ENCODE results near the gene B3GALNT2. TPM values are rescaled to one million over a fixed set of nuclear protein-coding genes. Genes with fewer than 3 reads are reported as not detected.
"Not testable (repeated sequence)": the region's sequence is repeated elsewhere in the genome, so short reads cannot be mapped to it uniquely, and the experiment has no call there.

B3GALNT2 gene
- 10 to 100 TPM in 1 of 2 donors, 1 to 10 TPM in 1; 9.4 to 18.1 TPM for total RNA-seq

DNA sequence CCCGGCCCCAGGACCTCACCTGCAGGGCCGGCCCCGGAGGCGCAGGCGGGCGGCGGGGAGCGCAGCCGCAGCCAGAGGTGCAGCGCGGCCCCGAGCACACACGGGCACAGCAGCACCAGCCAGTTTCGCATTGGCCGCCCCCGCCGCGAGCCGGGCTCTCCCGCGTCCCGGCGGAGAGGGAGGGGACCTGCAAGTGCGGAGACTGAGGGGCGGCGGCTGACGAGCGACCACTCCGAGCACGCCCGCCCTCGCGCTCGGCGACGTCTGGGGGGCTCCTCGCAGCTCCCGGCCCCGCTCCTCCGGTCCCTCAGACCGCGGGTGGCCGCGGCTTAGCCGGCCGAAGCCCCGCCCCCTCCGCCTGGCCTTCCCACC is at the start of gene B3GALNT2:
Gene B3GALNT2 (minus strand): TSS at position 331 of the 372 bp plus-strand sequence. CDS start 200 bp downstream, at position 131.
- peak; percentile 69 for ATAC-seq (replicated peaks)
- Mint-ChIP-seq H3K27ac (peak within 1 kb of the TSS; percentile 96), H3K9me3 (no peaks in the 10 kb centered on the region), H3K4me1 (peaks cover 25% of the 10 kb centered on the region), H3K4me3 (peak within 1 kb of the TSS; percentile 97), H3K27me3 (no peaks in the 10 kb centered on the region), H3K36me3 (ENCODE audit: low read depth) (peaks cover 14% of the 10 kb centered on the region)

DNA sequence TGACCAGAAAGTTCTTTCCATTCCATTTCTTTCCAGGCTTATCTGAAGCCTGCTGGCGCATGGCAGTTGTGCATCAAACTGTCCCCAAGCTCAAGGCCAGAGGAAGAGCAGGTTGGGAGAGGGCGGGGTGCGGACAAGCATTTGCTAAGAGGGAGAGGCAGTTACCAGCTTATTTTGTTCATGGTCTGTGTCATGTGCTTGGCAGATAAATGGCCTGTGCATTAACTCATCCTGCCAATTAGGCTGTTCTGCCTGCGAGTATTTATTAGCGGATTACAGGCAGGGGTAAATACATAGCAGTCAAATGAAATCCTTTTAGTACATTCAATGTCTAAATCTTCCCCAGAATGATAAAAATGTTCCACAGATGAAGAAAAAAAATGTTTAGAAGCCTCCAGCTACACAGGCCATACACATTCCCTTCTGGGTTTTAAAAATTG is 48.9 kb upstream of the B3GALNT2 start:
- no peaks in the 10 kb centered on the region for H3K4me1 Mint-ChIP-seq
- H3K9me3 Mint-ChIP-seq: no peaks in the 10 kb centered on the region
- H3K36me3 Mint-ChIP-seq (ENCODE audit: low read depth): no peaks in the 10 kb centered on the region
- H3K27me3 Mint-ChIP-seq: no peaks in the 10 kb centered on the region
- ATAC-seq (replicated peaks): no peak
- no peak overlapping the region for H3K4me3 Mint-ChIP-seq
- no peak overlapping the region for H3K27ac Mint-ChIP-seq

DNA sequence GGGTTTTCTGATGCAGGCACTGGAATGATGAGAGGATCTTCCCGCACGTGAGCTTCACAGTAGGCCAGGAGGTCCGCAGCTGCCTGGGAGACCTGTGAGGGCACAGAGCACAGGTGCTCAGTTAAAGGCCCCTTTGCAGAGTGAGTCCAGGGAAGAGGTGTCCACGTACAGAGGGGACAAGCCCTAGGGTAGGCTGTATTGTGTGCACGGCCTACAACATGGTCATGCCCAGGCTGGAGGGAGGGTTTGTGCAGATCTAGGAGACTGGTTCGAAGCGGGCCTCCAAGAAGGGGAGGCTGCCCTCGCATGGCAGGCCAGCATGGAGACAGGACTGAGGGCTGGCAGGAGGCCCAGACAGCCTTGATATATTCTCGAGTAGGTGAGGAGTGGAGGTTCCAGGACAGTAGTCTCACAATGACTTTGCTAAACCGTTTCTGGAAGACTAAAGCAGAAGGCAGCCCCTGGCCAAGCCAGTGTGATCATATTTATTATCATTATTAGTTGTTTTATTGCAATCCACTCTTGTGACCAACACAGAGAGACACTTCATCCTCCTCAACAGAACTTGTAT is 48.0 kb upstream of the B3GALNT2 start:
- H3K9me3 Mint-ChIP-seq: no peaks in the 10 kb centered on the region
- ATAC-seq (replicated peaks): no peak
- no peak overlapping the region for H3K27ac Mint-ChIP-seq
- H3K4me1 Mint-ChIP-seq: no peaks in the 10 kb centered on the region
- no peak overlapping the region for H3K4me3 Mint-ChIP-seq
- H3K27me3 Mint-ChIP-seq: peaks cover 3% of the 10 kb centered on the region
- no peaks in the 10 kb centered on the region for H3K36me3 Mint-ChIP-seq (ENCODE audit: low read depth)

DNA sequence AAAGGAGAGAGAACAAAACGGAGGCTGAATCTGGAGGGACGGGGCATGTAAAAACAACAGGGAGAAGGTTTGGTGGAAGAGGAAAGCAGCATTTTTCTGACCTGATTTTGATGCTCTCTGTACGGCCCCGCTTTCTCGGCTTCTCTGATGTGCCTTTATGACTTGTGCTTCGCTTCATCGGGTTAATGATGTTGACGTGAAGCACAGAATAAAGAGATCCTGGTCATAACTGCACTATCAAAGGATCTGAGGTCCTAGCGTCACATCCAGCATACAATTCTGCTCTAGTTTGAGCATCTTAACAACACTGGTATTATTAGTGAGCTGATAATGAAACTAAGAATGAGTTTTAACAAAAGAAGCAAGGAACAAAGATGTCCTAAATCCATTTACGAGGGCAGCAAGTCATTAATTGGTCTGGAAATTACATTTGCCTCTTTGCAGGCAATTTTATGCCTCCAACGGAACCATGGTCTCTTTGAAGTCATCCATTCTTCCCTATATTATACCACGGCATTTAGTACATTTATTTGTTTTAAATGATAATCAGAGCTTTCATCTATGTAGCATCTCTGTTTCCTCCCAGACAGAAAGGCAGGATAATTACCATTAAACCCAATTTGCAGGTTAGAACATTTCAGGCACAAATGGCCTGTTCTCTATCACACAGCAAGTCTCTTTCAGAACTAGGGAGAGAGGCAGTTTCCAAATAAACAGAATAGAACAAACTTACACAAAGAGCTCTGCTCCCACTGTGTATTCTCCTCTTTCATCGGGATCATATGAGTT is 45.3 kb upstream of the B3GALNT2 start:
- ATAC-seq (replicated peaks): no peak

DNA sequence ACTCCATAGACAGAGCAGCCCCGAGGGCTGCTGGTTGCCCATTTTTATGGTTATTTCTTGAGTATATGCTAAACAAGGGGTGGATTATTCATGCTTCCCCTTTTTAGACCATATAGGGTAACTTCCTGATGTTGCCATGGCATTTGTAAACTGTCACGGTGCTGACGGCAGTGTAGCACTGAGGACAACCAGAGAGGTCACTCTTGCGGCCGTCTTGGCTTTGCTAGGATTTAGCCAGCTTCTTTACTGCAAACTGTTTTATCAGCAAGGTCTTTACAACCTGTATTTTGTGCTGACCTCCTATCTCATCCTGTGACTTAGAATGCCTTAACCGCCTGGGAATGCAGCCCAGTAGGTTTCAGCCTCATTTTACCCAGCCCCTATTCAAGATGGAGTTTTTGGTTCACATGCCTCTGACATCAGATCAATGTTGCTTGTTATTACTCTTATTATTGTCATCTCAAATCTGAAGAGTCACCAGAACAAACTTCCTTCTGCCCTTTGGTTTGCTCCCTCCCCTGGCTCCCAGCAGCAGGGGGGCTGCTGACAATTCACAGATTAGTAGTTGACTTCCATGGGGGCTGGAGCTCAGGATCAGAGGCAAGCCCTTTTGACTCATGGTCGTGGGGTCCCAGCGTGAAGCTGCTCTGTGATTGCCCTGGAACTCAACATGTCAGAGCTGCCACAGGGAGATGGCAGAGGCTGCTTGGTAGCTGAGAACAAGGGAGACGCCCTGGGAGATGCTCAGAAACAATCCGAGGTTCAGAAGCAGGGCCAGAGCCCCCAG is 42.3 kb upstream of the B3GALNT2 start:
- H3K36me3 Mint-ChIP-seq (ENCODE audit: low read depth); ATAC-seq (replicated peaks); H3K9me3 Mint-ChIP-seq; H3K4me3 Mint-ChIP-seq; H3K27ac Mint-ChIP-seq; H3K4me1 Mint-ChIP-seq: not testable (repeated sequence)
- H3K27me3 Mint-ChIP-seq: peaks cover 11% of the 10 kb centered on the region

More for the DNA sequence above, 45.3 kb upstream of the B3GALNT2 start:
- Mint-ChIP-seq H3K4me1 (no peaks in the 10 kb centered on the region), H3K9me3 (no peaks in the 10 kb centered on the region), H3K27me3 (peaks cover 11% of the 10 kb centered on the region), H3K36me3 (ENCODE audit: low read depth) (no peaks in the 10 kb centered on the region), H3K4me3 (no peak overlapping the region), H3K27ac (no peak overlapping the region)

DNA sequence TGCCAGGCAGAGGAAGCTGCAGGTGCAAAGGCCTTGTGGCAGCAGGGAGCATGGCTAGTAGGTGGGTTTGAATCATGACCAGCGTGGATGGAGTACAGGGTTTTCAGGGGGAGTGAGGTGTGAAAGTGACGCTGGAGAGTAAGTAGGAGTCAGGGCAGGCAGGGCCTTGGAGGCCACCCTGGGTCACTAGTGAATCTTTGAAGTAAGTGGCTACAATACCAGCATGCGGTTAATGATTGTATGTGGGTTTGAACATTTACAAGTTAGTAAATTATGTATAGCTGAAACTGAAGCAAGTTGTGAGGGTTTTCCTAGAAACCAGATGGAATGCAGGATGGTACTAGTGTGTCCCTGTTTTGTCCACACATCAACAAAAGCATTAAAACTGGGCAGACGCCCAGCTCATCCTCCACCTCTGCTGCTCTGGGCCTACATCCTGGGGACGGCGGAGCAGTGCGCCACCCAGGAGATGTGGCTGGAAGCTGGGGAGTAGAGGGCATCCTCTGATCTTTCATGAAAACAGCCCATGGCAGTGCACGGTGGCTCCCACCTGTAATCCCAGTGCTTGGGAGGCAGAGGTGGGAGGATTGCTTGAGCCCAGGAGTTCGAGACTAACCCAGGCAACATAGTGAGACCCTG is 41.2 kb upstream of the B3GALNT2 start:
- Mint-ChIP-seq H3K36me3 (ENCODE audit: low read depth) (no peaks in the 10 kb centered on the region), H3K4me1 (no peaks in the 10 kb centered on the region), H3K27ac (no peak overlapping the region), H3K9me3 (no peaks in the 10 kb centered on the region), H3K4me3 (no peak overlapping the region), H3K27me3 (peaks cover 11% of the 10 kb centered on the region)
- no peak for ATAC-seq (replicated peaks)

DNA sequence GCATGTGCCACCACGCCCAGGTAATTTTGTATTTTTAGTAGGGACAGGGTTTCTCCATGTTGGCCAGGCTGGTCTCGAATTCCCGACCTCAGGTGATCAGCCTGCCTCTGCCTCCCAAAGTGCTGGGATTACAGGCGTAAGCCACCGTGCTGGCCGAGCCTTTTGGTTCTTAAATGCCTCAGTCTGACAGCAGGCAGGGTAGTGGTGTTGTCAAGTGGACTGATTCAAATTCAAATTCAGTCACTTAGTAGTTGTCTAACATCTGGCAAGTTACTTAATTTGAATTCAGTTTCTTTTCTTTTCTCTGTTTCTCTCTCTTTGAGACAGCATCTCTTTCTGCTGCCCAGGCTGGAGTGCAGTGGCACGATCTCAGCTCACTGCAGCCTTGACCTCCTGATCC is 38.6 kb upstream of the B3GALNT2 start:
- H3K27ac Mint-ChIP-seq: not testable (repeated sequence)

DNA sequence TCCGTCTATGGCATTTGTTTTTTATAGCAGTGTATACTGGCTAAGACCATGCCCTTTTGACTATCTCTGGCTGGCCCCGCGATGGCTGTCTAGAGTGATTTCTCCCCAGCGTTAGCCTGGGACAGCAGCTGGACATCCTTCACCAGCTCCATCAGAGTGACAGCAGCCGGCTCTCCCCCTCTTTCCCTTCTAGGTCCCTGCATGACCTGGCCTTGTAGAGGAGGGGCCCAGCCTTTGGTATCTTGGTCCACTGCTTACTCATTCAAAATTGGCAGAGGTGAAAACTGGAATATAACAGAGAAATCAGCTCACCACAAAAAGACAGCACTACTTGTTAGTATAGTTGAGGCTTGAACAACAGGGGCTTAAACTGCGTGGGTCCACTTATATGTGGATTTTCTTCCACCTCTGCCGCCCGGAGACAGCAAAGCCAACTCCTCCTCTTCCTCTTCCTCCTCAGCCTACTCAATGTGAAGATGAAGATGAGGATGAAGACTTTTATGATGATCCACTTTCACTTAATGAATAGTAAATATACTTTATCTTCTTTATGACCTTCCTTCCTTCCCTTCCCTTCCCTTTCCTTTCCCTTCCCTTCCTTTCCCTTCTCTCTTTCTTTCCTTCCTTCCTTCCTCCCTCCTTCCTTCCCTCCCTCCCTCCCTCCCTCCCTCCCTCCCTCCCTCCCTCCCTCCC is 29.4 kb upstream of the B3GALNT2 start:
- no peak for ATAC-seq (replicated peaks)
- no peaks in the 10 kb centered on the region for H3K4me1 Mint-ChIP-seq
- no peaks in the 10 kb centered on the region for H3K36me3 Mint-ChIP-seq (ENCODE audit: low read depth)
- peaks cover 4% of the 10 kb centered on the region for H3K27me3 Mint-ChIP-seq
- H3K27ac Mint-ChIP-seq: no peak overlapping the region
- H3K4me3 Mint-ChIP-seq: no peak overlapping the region
- no peaks in the 10 kb centered on the region for H3K9me3 Mint-ChIP-seq

More for the DNA sequence above, 38.6 kb upstream of the B3GALNT2 start:
- H3K9me3 Mint-ChIP-seq; H3K36me3 Mint-ChIP-seq (ENCODE audit: low read depth); H3K4me1 Mint-ChIP-seq; ATAC-seq (replicated peaks); H3K4me3 Mint-ChIP-seq: not testable (repeated sequence)
- peaks cover 11% of the 10 kb centered on the region for H3K27me3 Mint-ChIP-seq

DNA sequence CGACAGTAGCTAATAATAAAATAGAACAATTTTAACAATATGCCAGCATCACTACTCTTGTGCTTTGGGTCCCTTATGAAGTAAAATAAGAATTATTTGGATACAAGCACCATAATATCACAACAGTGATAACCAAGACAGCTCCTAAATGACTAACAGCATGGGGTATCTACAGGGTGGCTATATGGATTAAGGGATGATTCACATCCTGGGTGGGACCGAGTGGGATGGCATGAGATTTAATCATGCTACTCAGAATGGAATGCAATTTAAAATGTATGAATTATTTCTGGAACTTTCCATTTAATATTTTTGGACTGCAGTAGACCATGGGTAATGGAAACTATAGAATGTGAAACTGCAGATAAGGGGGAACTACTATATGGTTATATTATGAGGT is 28.1 kb upstream of the B3GALNT2 start:
- Mint-ChIP-seq H3K27ac (no peak overlapping the region), H3K27me3 (peaks cover 4% of the 10 kb centered on the region), H3K4me1 (no peaks in the 10 kb centered on the region), H3K36me3 (ENCODE audit: low read depth) (no peaks in the 10 kb centered on the region), H3K4me3 (no peak overlapping the region), H3K9me3 (no peaks in the 10 kb centered on the region)
- ATAC-seq (replicated peaks): no peak

DNA sequence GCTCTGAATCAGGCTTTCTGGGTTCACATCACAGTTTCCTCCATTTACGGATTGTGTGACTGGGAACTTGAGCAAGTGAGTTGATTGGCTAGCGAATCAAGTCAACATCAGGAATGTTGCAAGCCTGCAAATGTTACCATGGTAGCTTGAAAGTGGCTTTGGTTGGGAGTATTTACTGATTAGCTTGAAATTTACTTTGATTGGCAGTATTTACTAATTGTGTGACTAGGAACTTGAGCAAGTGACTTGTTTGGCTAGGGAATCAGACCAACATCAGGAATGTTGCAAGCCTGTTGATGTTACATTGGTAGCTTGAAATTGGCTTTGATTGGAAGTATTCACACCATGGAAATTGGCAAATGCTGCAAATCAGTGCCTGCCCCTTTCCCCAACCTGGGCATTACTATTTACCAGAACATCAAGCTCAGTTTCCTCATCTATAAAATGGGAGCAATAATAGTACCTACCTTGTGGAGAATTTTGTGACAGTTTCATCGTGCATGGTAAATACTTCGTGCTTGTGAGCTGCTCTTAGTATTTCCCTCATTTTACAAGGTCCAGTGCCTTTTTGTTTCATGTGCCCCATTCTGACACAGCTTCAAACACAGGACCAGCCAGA is 23.1 kb upstream of the B3GALNT2 start:
- no peaks in the 10 kb centered on the region for H3K4me1 Mint-ChIP-seq
- no peaks in the 10 kb centered on the region for H3K27me3 Mint-ChIP-seq
- H3K36me3 Mint-ChIP-seq (ENCODE audit: low read depth): no peaks in the 10 kb centered on the region
- ATAC-seq (replicated peaks): no peak
- no peaks in the 10 kb centered on the region for H3K9me3 Mint-ChIP-seq
- no peak overlapping the region for H3K4me3 Mint-ChIP-seq
- H3K27ac Mint-ChIP-seq: no peak overlapping the region

DNA sequence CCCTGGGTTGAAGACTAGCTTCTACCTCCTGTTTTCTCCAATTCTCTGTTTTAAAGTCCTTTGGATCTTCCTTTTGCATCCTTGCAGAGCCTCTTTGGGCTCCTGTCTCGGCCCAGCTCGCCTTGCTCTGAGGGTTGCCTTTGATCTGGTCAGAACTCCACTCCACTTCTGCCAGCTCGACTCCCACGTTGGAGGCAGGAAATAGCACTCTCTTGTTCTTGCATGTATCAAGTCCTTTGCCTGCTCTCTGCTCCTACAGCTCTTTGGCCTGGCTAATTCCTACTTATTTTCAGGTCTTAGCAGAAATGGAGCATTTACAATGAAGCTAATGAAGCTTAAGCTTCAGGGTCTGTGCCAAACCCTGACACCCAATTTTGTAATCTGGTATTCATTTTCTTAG is 21.1 kb upstream of the B3GALNT2 start:
- Mint-ChIP-seq H3K27ac (no peak overlapping the region), H3K36me3 (ENCODE audit: low read depth) (no peaks in the 10 kb centered on the region), H3K9me3 (no peaks in the 10 kb centered on the region), H3K27me3 (peaks cover 4% of the 10 kb centered on the region), H3K4me3 (no peak overlapping the region), H3K4me1 (no peaks in the 10 kb centered on the region)
- no peak for ATAC-seq (replicated peaks)

DNA sequence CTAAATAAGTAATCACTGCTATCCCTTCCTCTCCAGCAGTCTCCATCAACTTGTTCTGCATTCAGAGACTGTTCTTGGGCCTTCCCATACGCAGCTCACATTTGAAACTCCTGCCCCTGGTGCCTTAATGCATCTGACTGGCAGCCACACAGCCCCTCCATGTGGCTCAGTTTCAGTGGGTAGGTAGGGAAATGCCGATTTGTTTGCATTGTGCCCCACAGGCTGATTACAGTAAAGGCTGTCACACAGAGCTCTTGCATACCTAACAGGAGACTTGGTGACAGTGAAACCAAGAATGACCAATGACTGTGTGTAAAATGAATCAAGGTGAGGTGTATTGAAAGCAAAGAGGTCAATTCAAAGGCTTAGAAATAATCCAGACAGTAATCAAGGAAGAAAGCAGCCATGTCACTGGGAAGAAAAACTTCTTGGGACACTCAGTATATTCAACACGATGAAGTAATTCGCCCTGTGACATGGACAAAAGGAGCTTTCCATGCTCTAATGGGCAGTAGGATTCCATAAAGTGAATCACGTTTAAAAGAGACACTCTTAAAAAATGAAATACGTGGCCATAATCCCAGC is 12.7 kb upstream of the B3GALNT2 start:
- Mint-ChIP-seq H3K4me1 (no peaks in the 10 kb centered on the region), H3K27ac (no peak overlapping the region), H3K36me3 (ENCODE audit: low read depth) (no peaks in the 10 kb centered on the region), H3K9me3 (no peaks in the 10 kb centered on the region), H3K4me3 (no peak overlapping the region), H3K27me3 (peaks cover 10% of the 10 kb centered on the region)
- peak; percentile 43 for ATAC-seq (replicated peaks)

DNA sequence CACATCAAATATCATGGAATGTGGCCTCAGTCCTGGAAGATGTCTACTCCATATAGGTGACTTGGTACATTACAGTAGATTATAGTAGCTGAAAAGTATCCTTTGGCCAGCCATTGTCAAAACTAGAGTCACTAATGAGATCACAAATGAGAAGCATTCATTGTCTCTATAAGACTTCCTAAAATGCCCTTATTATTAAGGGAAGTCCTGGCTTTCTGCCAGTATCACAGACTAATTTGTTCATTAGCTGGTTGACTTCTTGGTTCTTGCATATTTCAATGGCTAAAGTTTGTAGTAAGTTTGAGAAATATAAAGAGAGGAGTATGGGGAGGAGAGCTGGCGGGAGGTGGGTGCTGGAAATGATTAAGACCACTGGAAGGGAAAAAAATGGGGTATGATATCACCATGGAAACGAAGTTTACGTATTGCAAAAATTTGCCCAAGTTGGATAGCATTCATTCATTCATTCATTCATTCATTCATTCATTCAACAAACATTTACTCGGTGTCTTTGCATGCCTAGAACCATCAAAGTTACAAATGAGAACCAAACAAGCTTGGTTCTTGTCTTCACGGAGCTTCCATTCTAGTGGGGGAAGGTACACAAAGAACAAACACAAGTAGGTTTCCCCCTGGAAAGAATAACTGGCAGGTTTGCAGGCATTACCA is 11.7 kb upstream of the B3GALNT2 start:
- Mint-ChIP-seq H3K27me3 (peaks cover 11% of the 10 kb centered on the region), H3K27ac (no peak overlapping the region), H3K4me1 (no peaks in the 10 kb centered on the region), H3K4me3 (no peak overlapping the region), H3K36me3 (ENCODE audit: low read depth) (no peaks in the 10 kb centered on the region), H3K9me3 (no peaks in the 10 kb centered on the region)
- ATAC-seq (replicated peaks): no peak
